HCT116 (cell line): ENCODE measurements around the gene PRR15L. TPM values are rescaled to one million over a fixed set of nuclear protein-coding genes. Genes with fewer than 3 reads are reported as not detected.

Experiments
- ATAC-seq: fragments of 200-7000 bp; cut with Tn5 transposase; 2 replicates; pipeline ENCODE4 v1.9.1; 2020; ENCODE audit warnings: mild to moderate bottlenecking, moderate library complexity
- BruUV-seq: library from RNA; stranded (reverse); fragments of 400-500 nt; replicated peaks from 2 replicates; lab custom pipeline; 2021; lab: Mats Ljungman, UMichigan
- CTCF ChIA-PET: fragments of 300-600 bp; sonication (Branson Sonifier 250); formaldehyde crosslinking; loops from one replicate; lab custom pipeline; 2021; ENCODE audit warnings: antibody characterized with exemption; lab: Charles Lee
- POLR2A ChIA-PET: fragments of 300-600, 350-600 bp; sonication (Branson Sonifier 250); formaldehyde crosslinking; loops from one replicate; lab custom pipeline; 2021; ENCODE audit warnings: antibody characterized with exemption; lab: Charles Lee
- RAD21 ChIA-PET, 2 experiments: fragments of 300-600 bp; sonication (Branson Sonifier 250); formaldehyde crosslinking; loops; one replicate each; lab custom pipeline; 2023; ENCODE audit warnings: low total read pairs in 2 of 2; ENCODE audit not compliant: uncharacterized antibody in 2 of 2, unreplicated experiment in 2 of 2, low non-redundant PET in 1 of 2; lab: Charles Lee
- DNase-seq: peaks from one replicate; pipeline ENCODE4 v3.0.0-alpha.2; 2010; ENCODE audit warnings: low read depth, low spot score
- H2AFZ ChIP-seq: fragments of 200-600 bp; shearing (Covaris generic), sonication (generic); 2 replicates; pipeline ENCODE4 v1.6.1; 2017; ENCODE audit warnings: low read depth, mixed run types, mixed read lengths, antibody characterized with exemption, low read length; ENCODE audit not compliant: poor library complexity, severe bottlenecking
- H3K27ac ChIP-seq: 2 replicates; pipeline ENCODE4 v1.5.1; 2012; ENCODE audit warnings: low read depth, low read length
- H3K27me3 ChIP-seq: fragments of 200-600 bp; sonication (generic); 2 replicates; pipeline ENCODE4 v1.6.1; 2016; ENCODE audit warnings: mixed run types, low read length, mixed read lengths; ENCODE audit not compliant: insufficient read depth
- H3K36me3 ChIP-seq, 2 experiments: fragments of 200-500 bp in 1 of 2; fragments of 200-600 bp in 1 of 2; sonication (Bioruptor generic) in 1 of 2; sonication (generic) in 1 of 2; 2 replicates each; pipeline versions ENCODE4 v1.5.1 to v1.6.1; 2014 to 2016; ENCODE audit warnings: low read length in 2 of 2, inconsistent platforms in 1 of 2, mixed read lengths in 1 of 2, mixed run types in 1 of 2; ENCODE audit not compliant: insufficient read depth in 2 of 2, control insufficient read depth in 1 of 2
- H3K4me1 ChIP-seq, 2 experiments: fragments of 200-600 bp in 1 of 2; sonication (generic) in 1 of 2; 2 replicates each; pipeline versions ENCODE4 v1.5.1 to v1.6.1; 2012 to 2017; ENCODE audit warnings: low read length in 2 of 2, inconsistent platforms in 1 of 2, mild to moderate bottlenecking in 1 of 2, mixed read lengths in 1 of 2, mixed run types in 1 of 2, moderate library complexity in 1 of 2; ENCODE audit not compliant: insufficient read depth in 2 of 2, control insufficient read depth in 1 of 2
- H3K4me2 ChIP-seq: fragments of 200-600 bp; sonication (generic); 2 replicates; pipeline ENCODE4 v1.6.1; 2017; ENCODE audit warnings: mixed run types, low read length, mixed read lengths
- H3K4me3 ChIP-seq, 2 experiments: fragments of 200-600 bp in 1 of 2; sonication (generic) in 1 of 2; replicated peaks in 1 of 2; 2 replicates each; pipeline ENCODE4 v1.5.1; 2011 to 2016; ENCODE audit warnings: low read length in 2 of 2, control low read depth in 1 of 2, low read depth in 1 of 2, mild to moderate bottlenecking in 1 of 2, mixed read lengths in 1 of 2, mixed run types in 1 of 2
- H3K79me2 ChIP-seq: fragments of 200-600 bp; sonication (generic); 2 replicates; pipeline ENCODE4 v1.6.1; 2017; ENCODE audit warnings: mild to moderate bottlenecking, mixed run types, low read length, moderate library complexity, mixed read lengths; ENCODE audit not compliant: insufficient read depth
- H3K9ac ChIP-seq: fragments of 200-600 bp; sonication (generic); 2 replicates; pipeline ENCODE4 v1.6.1; 2016; ENCODE audit warnings: low read length, mixed read lengths
- H3K9me2 ChIP-seq: fragments of 200-600 bp; sonication (generic), shearing (Covaris generic); 2 replicates; pipeline ENCODE4 v1.6.1; 2017; ENCODE audit warnings: mixed run types, mild to moderate bottlenecking, moderate library complexity; ENCODE audit not compliant: insufficient read depth
- H3K9me3 ChIP-seq, 2 experiments: fragments of 200-500 bp in 1 of 2; fragments of 200-600 bp in 1 of 2; sonication (Bioruptor generic) in 1 of 2; sonication (generic) in 1 of 2; 2 replicates each; pipeline ENCODE4 v1.6.1; 2014 to 2017; ENCODE audit warnings: low read length in 2 of 2, mixed read lengths in 2 of 2, inconsistent platforms in 1 of 2, low read depth in 1 of 2, mild to moderate bottlenecking in 1 of 2, mixed run types in 1 of 2, moderate library complexity in 1 of 2; ENCODE audit not compliant: control insufficient read depth in 1 of 2, insufficient read depth in 1 of 2
- H4K20me1 ChIP-seq: fragments of 200-600 bp; sonication (generic), shearing (Covaris generic); 2 replicates; pipeline ENCODE4 v1.6.1; 2017; ENCODE audit warnings: mixed run types, mild to moderate bottlenecking, moderate library complexity; ENCODE audit not compliant: insufficient read depth
- ATF3 ChIP-seq: IDR thresholded peaks from 2 replicates; pipeline ENCODE4 v1.6.1; 2012
- CBX3 ChIP-seq: IDR thresholded peaks from 2 replicates; pipeline ENCODE4 v1.6.1; 2012; ENCODE audit warnings: low read depth
- CEBPB ChIP-seq: IDR thresholded peaks from 2 replicates; pipeline ENCODE4 v1.6.1; 2012; ENCODE audit warnings: low read depth
- CTCF ChIP-seq, 3 experiments: fragments of 200-600 bp in 1 of 3; sonication (generic) in 1 of 3; IDR thresholded peaks in 2 of 3; conservative IDR thresholded peaks in 1 of 3; 2 replicates each; pipeline ENCODE4 v1.5.1; 2012 to 2017; ENCODE audit warnings: low read depth in 2 of 3, low read length in 2 of 3, antibody characterized with exemption in 1 of 3, borderline replicate concordance in 1 of 3, control low read depth in 1 of 3, mild to moderate bottlenecking in 1 of 3, mixed read lengths in 1 of 3, mixed run types in 1 of 3, moderate library complexity in 1 of 3; ENCODE audit not compliant: insufficient read depth in 1 of 3
- EGR1 ChIP-seq: IDR thresholded peaks from 2 replicates; pipeline ENCODE4 v1.6.1; 2012; ENCODE audit warnings: low read depth
- ELF1 ChIP-seq: IDR thresholded peaks from 2 replicates; pipeline ENCODE4 v1.6.1; 2012; ENCODE audit warnings: low read depth, borderline replicate concordance
- EZH2 ChIP-seq: fragments of 200-600 bp; sonication (generic); IDR thresholded peaks from 2 replicates; pipeline ENCODE4 v1.6.1; 2017; ENCODE audit warnings: antibody characterized with exemption, mixed run types
- EZH2phosphoT487 ChIP-seq: fragments of 200-600 bp; IDR thresholded peaks from 2 replicates; pipeline ENCODE4 v1.6.1; 2018; ENCODE audit warnings: antibody characterized with exemption, borderline replicate concordance
- JUND ChIP-seq: IDR thresholded peaks from 2 replicates; pipeline ENCODE4 v1.6.1; 2012
- MAX ChIP-seq: IDR thresholded peaks from 2 replicates; pipeline ENCODE4 v1.6.1; 2012
- POLR2A ChIP-seq: IDR thresholded peaks from 2 replicates; pipeline ENCODE4 v1.7.0; 2011; ENCODE audit warnings: borderline replicate concordance; ENCODE audit not compliant: insufficient read depth, insufficient read length; ENCODE audit errors: extremely low read depth
- POLR2AphosphoS5 ChIP-seq: IDR thresholded peaks from 2 replicates; pipeline ENCODE4 v1.6.1; 2011; ENCODE audit warnings: mild to moderate bottlenecking, low read depth, low read length, moderate library complexity
- RAD21 ChIP-seq: IDR thresholded peaks from 2 replicates; pipeline ENCODE4 v1.6.1; 2012; ENCODE audit warnings: low read depth, mild to moderate bottlenecking
- REST ChIP-seq: IDR thresholded peaks from 2 replicates; pipeline ENCODE4 v1.6.1; 2012; ENCODE audit warnings: low read depth
- SIN3A ChIP-seq: IDR thresholded peaks from 2 replicates; pipeline ENCODE4 v1.6.1; 2012; ENCODE audit warnings: low read depth
- SP1 ChIP-seq: IDR thresholded peaks from 2 replicates; pipeline ENCODE4 v1.6.1; 2012; ENCODE audit warnings: low read depth
- SRF ChIP-seq: IDR thresholded peaks from 2 replicates; pipeline ENCODE4 v1.6.1; 2012; ENCODE audit warnings: low read depth
- TCF7L2 ChIP-seq: IDR thresholded peaks from 2 replicates; pipeline ENCODE4 v1.7.0; 2011; ENCODE audit warnings: borderline replicate concordance, inconsistent platforms; ENCODE audit not compliant: insufficient read depth, insufficient read length; ENCODE audit errors: extremely low read depth
- YY1 ChIP-seq: IDR thresholded peaks from 2 replicates; pipeline ENCODE4 v1.6.1; 2011; ENCODE audit warnings: low read length, low read depth, moderate library complexity, mild to moderate bottlenecking; ENCODE audit not compliant: insufficient replicate concordance; ENCODE audit errors: extremely low read depth
- ZFX ChIP-seq: fragments of 450-650 bp; IDR thresholded peaks from 2 replicates; pipeline ENCODE4 v1.6.1; 2017
- intact Hi-C: fragments of 100-400 bp; cut with micrococcal nuclease; formaldehyde crosslinking; loops from 2 replicates; pipeline ENCODE4 v1.10.0; 2022
- total RNA-seq: library from RNA; stranded (reverse); gene quantifications from one replicate; pipeline ENCODE4 v1.2.1, GENCODE V29; 2021; ENCODE audit not compliant: unreplicated experiment

Gene PRR15L
- total RNA-seq, 1 experiment from 2014 or later = 0.34 TPM

GRCh38 chr17:47950448-47950847, 7.2 kb downstream of the PRR15L start:
- ChIA-PET CTCF (interaction anchor here (0.9 to 5.1 kb wide), 10 partner anchors 9 to 110 kb away, joined by 3 to 83 read pairs (median 5); partner anchors contain the start of genes CDK5RAP3, PNPO, SCRN2 and SP2), POLR2A (interaction anchor here (1.0 to 4.3 kb wide), 3 partner anchors 9 to 68 kb away, joined by 4 to 20 read pairs (median 6); partner anchors contain the start of genes CDK5RAP3 and PNPO), RAD21 (interaction anchor here (1.0 to 2.0 kb wide), 2 partner anchors 20 to 68 kb away, joined by 3 to 9 read pairs; partner anchors contain the start of gene CDK5RAP3 (in 1 of the 2))
- DNase-seq = no peak
- Histone ChIP-seq H3K27me3 (no peaks in the 10 kb centered on the region), H3K4me1 (peaks cover 33 to 61% of the 10 kb centered on the region in 2 experiments), H2AFZ (no peak overlapping the region), H3K4me3 (no peak overlapping the region), H3K9ac (no peak overlapping the region), H3K9me2 (no peaks in the 10 kb centered on the region), H3K9me3 (no peaks in the 10 kb centered on the region), H3K4me2 (no peak overlapping the region), H3K36me3 (peaks cover 4 to 11% of the 10 kb centered on the region in 2 experiments; a peak in 3 of 4 replicates), H3K79me2 (peaks cover 3% of the 10 kb centered on the region; the same call in 1 of the 2 replicates), H3K27ac (no peak overlapping the region), H4K20me1 (no peaks in the 10 kb centered on the region)
- TF ChIP-seq EZH2phosphoT487 (no peak), JUND (no peak), CBX3 (no peak), SIN3A (no peak), RAD21 (no peak), EZH2 (no peak), SP1 (no peak), POLR2AphosphoS5 (no peak), ZFX (no peak), YY1 (no peak), SRF (no peak), MAX (no peak), TCF7L2 (no peak), ATF3 (no peak), EGR1 (no peak), REST (no peak), CEBPB (no peak), ELF1 (no peak), POLR2A (no peak), CTCF (IDR thresholded peaks at IDR 0.05 in 2 of 3, conservative IDR thresholded peaks at IDR 0.05 in 1 of 3; ENCODE audit: borderline replicate concordance in 1 of 3, insufficient read depth in 1 of 3, low read depth in 2 of 3, low read length in 2 of 3) (no peak)
- ATAC-seq = no peak
- intact Hi-C loops = no loop called here
- no TSS peak for BruUV-seq
